Measurements from ENCODE around the gene DDAH1.

Gene DDAH1

GRCh38 chr1:85327759-85328158, 137.2 kb downstream of the DDAH1 start:
- Histone ChIP-seq H3K9me3 (ENCODE audit: insufficient read depth, low read depth, low read length) (no peaks in the 10 kb centered on the region; the same call in 1 of the 2 replicates), H3K9me2 (replicated peaks; ENCODE audit: low read depth, low read length) (no peaks in the 10 kb centered on the region), H3K4me3 (ENCODE audit: low read length, poor library complexity, severe bottlenecking) (no peak overlapping the region), H3K36me3 (ENCODE audit: insufficient read depth, low read length) (no peaks in the 10 kb centered on the region), H3K4me1 (ENCODE audit: insufficient read depth, low read length, poor library complexity, severe bottlenecking) (no peaks in the 10 kb centered on the region), H2AFZ (ENCODE audit: low read length) (no peak overlapping the region), H3K9ac (ENCODE audit: low read depth, low read length, poor library complexity, severe bottlenecking) (no peak overlapping the region), H4K20me1 (ENCODE audit: insufficient read depth, low read length, poor library complexity, severe bottlenecking) (no peaks in the 10 kb centered on the region), H3F3A (ENCODE audit: low read depth) (no peaks in the 10 kb centered on the region), H3K4me2 (ENCODE audit: low read depth, low read length, poor library complexity, severe bottlenecking) (no peak overlapping the region), H3K27me3 (ENCODE audit: insufficient read depth, low read length, poor library complexity, severe bottlenecking) (no peaks in the 10 kb centered on the region), H3K79me2 (ENCODE audit: insufficient read depth, low read length) (no peaks in the 10 kb centered on the region)
- TF ChIP-seq CTCF (conservative IDR thresholded peaks at IDR 0.05; ENCODE audit: low read length) (no peak), EZH2phosphoT487 (IDR thresholded peaks at IDR 0.05; ENCODE audit: borderline replicate concordance) (no peak)

GRCh38 chr1:85326851-85327250, 138.1 kb downstream of the DDAH1 start:
- Histone ChIP-seq H3K79me2 (ENCODE audit: insufficient read depth, low read length) (no peaks in the 10 kb centered on the region), H3K4me1 (ENCODE audit: insufficient read depth, low read length, poor library complexity, severe bottlenecking) (no peaks in the 10 kb centered on the region)

GRCh38 chr1:85326336-85326735, 138.6 kb downstream of the DDAH1 start:
- no peaks in the 10 kb centered on the region for H3K9me2 ChIP-seq (replicated peaks; ENCODE audit: low read depth, low read length)
- TF ChIP-seq EZH2phosphoT487 (IDR thresholded peaks at IDR 0.05; ENCODE audit: borderline replicate concordance) (no peak), CTCF (conservative IDR thresholded peaks at IDR 0.05; ENCODE audit: low read length) (no peak)
- no peak overlapping the region for H3K9ac ChIP-seq (ENCODE audit: low read depth, low read length, poor library complexity, severe bottlenecking)
- no peak overlapping the region for H3K4me2 ChIP-seq (ENCODE audit: low read depth, low read length, poor library complexity, severe bottlenecking)
- H3K4me1 ChIP-seq (ENCODE audit: insufficient read depth, low read length, poor library complexity, severe bottlenecking), result no peaks in the 10 kb centered on the region
- H2AFZ ChIP-seq (ENCODE audit: low read length), result no peak overlapping the region
- no peaks in the 10 kb centered on the region for H3K79me2 ChIP-seq (ENCODE audit: insufficient read depth, low read length)
- H3F3A ChIP-seq (ENCODE audit: low read depth), result no peaks in the 10 kb centered on the region
- no peak overlapping the region for H3K4me3 ChIP-seq (ENCODE audit: low read length, poor library complexity, severe bottlenecking)
- no peaks in the 10 kb centered on the region for H3K36me3 ChIP-seq (ENCODE audit: insufficient read depth, low read length)
- H3K27me3 ChIP-seq (ENCODE audit: insufficient read depth, low read length, poor library complexity, severe bottlenecking), result no peaks in the 10 kb centered on the region
- no peaks in the 10 kb centered on the region for H3K9me3 ChIP-seq (ENCODE audit: insufficient read depth, low read depth, low read length)
- no peaks in the 10 kb centered on the region for H4K20me1 ChIP-seq (ENCODE audit: insufficient read depth, low read length, poor library complexity, severe bottlenecking)

More at GRCh38 chr1:85326851-85327250, 138.1 kb downstream of the DDAH1 start:
- Histone ChIP-seq H3K4me3 (ENCODE audit: low read length, poor library complexity, severe bottlenecking) (no peak overlapping the region), H3K9me3 (ENCODE audit: insufficient read depth, low read depth, low read length) (no peaks in the 10 kb centered on the region), H3K36me3 (ENCODE audit: insufficient read depth, low read length) (no peaks in the 10 kb centered on the region), H3K9ac (ENCODE audit: low read depth, low read length, poor library complexity, severe bottlenecking) (no peak overlapping the region), H3K9me2 (replicated peaks; ENCODE audit: low read depth, low read length) (no peaks in the 10 kb centered on the region), H2AFZ (ENCODE audit: low read length) (no peak overlapping the region), H3K27me3 (ENCODE audit: insufficient read depth, low read length, poor library complexity, severe bottlenecking) (no peaks in the 10 kb centered on the region), H3K4me2 (ENCODE audit: low read depth, low read length, poor library complexity, severe bottlenecking) (no peak overlapping the region), H4K20me1 (ENCODE audit: insufficient read depth, low read length, poor library complexity, severe bottlenecking) (no peaks in the 10 kb centered on the region), H3F3A (ENCODE audit: low read depth) (no peaks in the 10 kb centered on the region)
- no peak for TF ChIP-seq CTCF (conservative IDR thresholded peaks at IDR 0.05; ENCODE audit: low read length)
- no peak for TF ChIP-seq EZH2phosphoT487 (IDR thresholded peaks at IDR 0.05; ENCODE audit: borderline replicate concordance)
